ENCODE data around the gene RYR1. TPM values are rescaled to one million over a fixed set of nuclear protein-coding genes. Genes with fewer than 3 reads are reported as not detected.
A peak's percentile ranks its signal among the peaks of the same experiment; 100 is the strongest.

RYR1 gene
- total and polyA plus RNA-seq, 2 of the 8 experiments (the other 6 are each of a cell fraction or from before 2014, with no cell fraction given) = 5.8 to 11.8 TPM

GRCh38 chr19:38514812-38515633, 81.5 kb downstream of the RYR1 start:
- no peaks in the 10 kb centered on the region for H3K9me3 ChIP-seq (ENCODE audit: insufficient read depth in 2 of 2, low read depth in 1 of 2, low read length in 1 of 2)
- H2AFZ ChIP-seq (ENCODE audit: low read length) = peak overlapping the region; percentile 37; the same call in 1 of the 2 replicates
- H3K23me2 ChIP-seq (ENCODE audit: low read depth, low read length) = no peaks in the 10 kb centered on the region
- H3K79me2 ChIP-seq (ENCODE audit: control insufficient read depth in 1 of 2, insufficient read depth in 2 of 2, low read length in 2 of 2) = no peaks in the 10 kb centered on the region
- H2BK120ac ChIP-seq (replicated peaks; ENCODE audit: low read depth, low read length) = no peak overlapping the region
- peaks cover 0 to 9% (median 1%) of the 10 kb centered on the region in 4 experiments; a peak in 3 of 8 replicates for H3K36me3 ChIP-seq (ENCODE audit: control insufficient read depth in 2 of 4, insufficient read depth in 4 of 4, low read length in 3 of 4)
- no peak overlapping the region for H2AK5ac ChIP-seq (ENCODE audit: low read depth, low read length)
- no peak overlapping the region for H4K8ac ChIP-seq (ENCODE audit: extremely low read depth, insufficient read depth, low read length)
- no peaks in the 10 kb centered on the region for H3K27me3 ChIP-seq (replicated peaks in 1 of 4; ENCODE audit: control insufficient read depth in 3 of 4, extremely low read depth in 1 of 4, insufficient read depth in 3 of 4, low read length in 3 of 4)
- H3K14ac ChIP-seq (ENCODE audit: insufficient read length) = no peak overlapping the region
- H3K79me1 ChIP-seq (ENCODE audit: low read depth, low read length) = no peaks in the 10 kb centered on the region
- H3K4me2 ChIP-seq (ENCODE audit: insufficient read depth in 1 of 2, low read depth in 2 of 2, low read length in 2 of 2) = no peak overlapping the region
- peak overlapping the region; percentile 41 for H4K5ac ChIP-seq (ENCODE audit: insufficient read length, low read depth, low read length)
- no peak overlapping the region for H3K9ac ChIP-seq (replicated peaks in 1 of 4; ENCODE audit: extremely low read depth in 1 of 4, low read depth in 3 of 4, low read length in 3 of 4)
- H3K23ac ChIP-seq (ENCODE audit: insufficient read length) = no peak overlapping the region
- H3K4me1 ChIP-seq (replicated peaks in 1 of 4; ENCODE audit: control insufficient read depth in 3 of 4, insufficient read depth in 4 of 4, low read length in 3 of 4) = no peaks in the 10 kb centered on the region
- H3K4ac ChIP-seq (replicated peaks; ENCODE audit: insufficient read length, low read depth, low read length) = no peak overlapping the region
- no peak overlapping the region for H3K27ac ChIP-seq (ENCODE audit: low read depth, low read length)
- H3K56ac ChIP-seq (replicated peaks; ENCODE audit: insufficient read length, low read depth, low read length) = peak overlapping the region; percentile 30
- no peak for FAIRE-seq
- peak overlapping the region; percentile 32; the same call in 1 of the 2 replicates for H3K18ac ChIP-seq (ENCODE audit: extremely low read depth, low read length)
- peak; percentile 44 to 95 for DNase-seq (ENCODE audit: low read depth in 1 of 2, low spot score in 2 of 2)
- ChIA-PET CTCF (ENCODE audit: partially characterized antibody) (interaction anchor here (0.7 to 2.6 kb wide), 30 partner anchors 9 to 373 kb away, joined by 3 to 23 read pairs (median 3); partner anchors contain the start of genes FAM98C, MAP4K1 and PSMD8), POLR2A (ENCODE audit: partially characterized antibody) (interaction anchor here (0.7 to 1.7 kb wide), 4 partner anchors 9 to 417 kb away, joined by 3 to 5 read pairs (median 4); partner anchors contain the start of gene FAM98C)
- peaks cover 0 to 2% of the 10 kb centered on the region in 2 experiments for H4K20me1 ChIP-seq (replicated peaks in 1 of 2; ENCODE audit: control insufficient read depth in 1 of 2, insufficient read depth in 2 of 2, low read length in 2 of 2)
- H2BK15ac ChIP-seq (ENCODE audit: low read length) = no peak overlapping the region
- peak overlapping the region; percentile 78 for H2BK5ac ChIP-seq (ENCODE audit: low read depth, low read length)
- 0 out of 2 replicates have a peak overlapping the region, but pooled peaks have one; percentile 75 for H2BK12ac ChIP-seq (ENCODE audit: low read depth, low read length)
- no peak overlapping the region for H4K91ac ChIP-seq (replicated peaks; ENCODE audit: insufficient read length, low read length)
- H2BK20ac ChIP-seq (ENCODE audit: low read length) = no peak overlapping the region
- WGBS, 2 experiments (ENCODE audit: extremely low coverage in 1 of 2, insufficient coverage in 1 of 2, insufficient read length in 1 of 2, insufficient replicate concordance in 2 of 2, low coverage in 1 of 2, low lambda C conversion rate in 2 of 2, missing lambda C conversion rate in 1 of 2) = 79% methylated on average over 15 of the region's 32 CpGs; no CpG with 5 or more reads in 1 of the 2 experiments
- H3K4me3 ChIP-seq (ENCODE audit: extremely low read depth in 1 of 4, insufficient read depth in 2 of 4, low read depth in 3 of 4, low read length in 4 of 4) = no peak overlapping the region
